GM21381 (cell line): ENCODE measurements around the gene POLR1F.
A peak's percentile ranks its signal among the peaks of the same experiment; 100 is the strongest.

ENCODE experiments used
- ATAC-seq: cut with Tn5 transposase; IDR thresholded peaks from one replicate; pipeline ENCODE4 v1.9.1; 2021; ENCODE audit warnings: mild to moderate bottlenecking, moderate library complexity; ENCODE audit not compliant: unreplicated experiment

The POLR1F gene

DNA sequence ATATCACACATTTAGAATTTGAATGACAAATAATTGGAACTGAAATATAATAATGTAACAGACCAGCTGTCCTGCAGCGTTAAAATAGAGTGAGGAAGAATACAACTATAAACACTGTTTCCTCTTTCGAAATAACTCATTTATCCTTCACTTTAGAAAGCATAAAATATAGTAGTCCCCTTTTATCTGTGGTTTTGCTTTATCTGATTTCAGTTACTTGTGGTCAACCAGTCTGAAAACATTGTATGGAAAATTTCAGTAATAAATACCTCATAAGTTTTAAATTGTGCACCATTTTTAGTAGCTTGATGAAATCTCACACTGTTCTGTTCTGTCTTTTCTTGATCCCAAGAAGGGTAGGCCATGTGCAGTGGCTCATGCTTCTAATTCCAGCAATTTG, 31.7 kb downstream of the POLR1F start:
- ATAC-seq: peak; percentile 80

DNA sequence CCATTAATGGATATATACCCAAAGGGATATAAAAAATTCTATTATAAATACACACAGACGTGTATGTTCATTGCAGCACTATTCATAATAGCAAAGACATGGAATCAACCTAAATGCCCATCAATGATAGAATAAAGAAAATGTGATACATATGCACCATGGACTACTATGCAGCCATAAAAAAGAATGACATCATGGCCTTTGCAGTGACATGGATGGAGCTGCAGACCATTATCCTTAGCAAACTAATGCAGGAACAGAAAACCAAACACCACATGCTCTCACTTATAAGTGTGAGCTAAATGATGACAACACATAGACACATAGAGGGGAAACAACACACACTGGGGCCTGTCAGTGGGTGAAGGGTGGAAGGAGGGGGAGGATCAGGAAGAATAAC, 33.0 kb downstream of the POLR1F start:
- ATAC-seq: no peak

DNA sequence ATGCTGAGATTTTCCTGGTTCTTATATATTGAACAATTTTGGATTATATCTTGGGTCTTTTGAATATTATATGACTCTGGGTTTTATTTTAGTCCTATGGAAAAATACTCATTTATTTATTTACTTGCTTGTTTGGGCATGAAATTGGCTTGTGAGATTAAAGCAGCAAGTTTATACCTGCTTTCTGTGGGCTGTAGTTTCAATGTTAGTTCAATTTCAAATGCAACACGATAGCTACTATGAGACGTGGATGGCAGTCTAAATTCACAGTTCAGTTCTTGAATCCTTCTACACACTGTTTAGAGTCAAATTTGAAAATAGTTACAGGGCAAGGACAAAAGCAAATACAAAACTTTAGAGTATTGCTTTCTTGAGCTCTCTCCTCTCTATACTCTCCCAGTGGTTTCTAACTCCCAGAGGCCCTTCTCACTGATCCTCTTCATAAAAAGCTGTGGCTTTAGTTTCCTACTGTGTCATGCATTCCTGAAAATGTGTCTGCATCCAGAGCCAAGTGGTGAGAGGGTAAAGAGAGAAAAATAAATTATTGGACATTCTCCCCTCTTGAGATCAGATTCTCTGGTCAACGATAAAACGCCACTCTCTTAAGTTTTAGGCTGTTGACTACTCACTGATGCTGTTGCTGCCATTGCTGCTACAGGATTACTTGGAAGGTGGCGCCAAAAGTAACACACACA, 34.4 kb downstream of the POLR1F start:
- ATAC-seq: no peak

DNA sequence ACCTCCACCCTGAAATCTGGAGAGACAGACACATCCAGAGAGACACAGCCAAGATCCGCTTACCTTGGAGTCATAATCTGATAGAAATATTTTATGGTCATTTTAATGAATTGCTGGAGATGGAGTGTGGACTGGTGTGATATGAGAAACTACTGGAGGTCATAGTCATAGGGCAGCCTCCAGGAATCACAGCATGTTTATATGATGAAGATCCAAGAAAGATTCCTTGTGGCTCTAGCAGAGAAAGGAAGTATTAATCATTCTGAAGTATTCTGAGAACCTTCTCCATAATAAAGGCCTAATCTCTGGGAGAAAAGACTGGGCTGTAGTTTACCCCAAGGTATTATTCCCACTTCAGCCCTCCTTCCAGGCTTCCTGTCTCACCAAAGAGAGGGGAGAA, 38.0 kb downstream of the POLR1F start:
- no peak for ATAC-seq

DNA sequence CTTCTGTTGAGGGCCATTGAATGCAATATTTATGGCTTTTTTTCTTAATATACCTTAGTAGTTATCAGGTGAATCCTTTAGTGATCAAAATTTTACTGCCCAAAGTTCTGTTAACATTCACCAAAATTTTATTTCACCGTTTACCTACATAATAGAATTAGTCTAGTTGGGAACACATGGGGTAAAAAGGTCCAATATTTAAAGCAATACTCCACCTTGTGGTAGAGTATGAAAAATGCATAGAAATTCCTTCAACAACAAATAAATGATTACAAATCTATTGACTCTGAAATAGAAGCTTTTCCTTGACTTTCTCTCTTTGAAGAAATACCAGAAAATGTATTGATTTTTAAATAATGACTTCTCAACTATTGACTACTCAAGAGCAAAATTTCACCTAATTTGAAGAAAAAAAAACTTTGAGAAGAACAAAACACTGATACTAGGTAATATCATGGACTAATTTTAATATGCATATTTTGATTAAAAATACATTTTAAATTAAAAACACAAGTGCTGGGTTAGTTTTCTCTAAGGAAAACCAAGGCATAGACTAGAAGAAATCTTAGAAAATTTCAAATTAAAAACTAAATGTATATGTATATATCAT, 43.3 kb downstream of the POLR1F start:
- ATAC-seq: peak; percentile 44

DNA sequence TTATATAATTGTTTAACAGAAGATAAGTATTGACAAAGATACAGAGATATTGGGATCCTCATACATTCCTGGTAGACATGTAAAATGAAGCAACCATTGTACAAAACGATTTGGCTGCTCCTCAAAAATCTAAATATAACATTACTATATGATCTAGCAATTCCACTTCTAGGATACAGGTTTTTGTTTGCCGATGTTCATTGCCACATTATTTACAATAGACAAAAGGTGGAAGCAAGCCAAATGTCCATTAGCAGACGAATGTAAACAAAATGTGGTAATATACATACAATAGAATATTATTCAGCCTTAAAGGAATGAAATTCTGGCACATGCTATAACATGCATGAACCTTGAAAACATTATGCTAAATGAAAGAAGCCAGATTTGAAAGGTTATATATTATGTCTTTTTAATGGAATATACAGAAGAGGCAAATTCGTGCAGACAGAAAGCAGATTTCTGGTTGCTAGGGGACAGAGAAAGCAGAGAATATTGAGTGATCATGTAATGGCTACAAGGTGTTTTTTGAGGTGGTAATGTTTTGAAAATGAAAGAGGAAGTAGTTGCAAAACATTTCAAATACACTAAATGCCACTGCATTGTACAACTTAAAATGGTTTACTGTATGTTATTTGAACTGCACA, 44.9 kb downstream of the POLR1F start:
- peak; percentile 91 for ATAC-seq

DNA sequence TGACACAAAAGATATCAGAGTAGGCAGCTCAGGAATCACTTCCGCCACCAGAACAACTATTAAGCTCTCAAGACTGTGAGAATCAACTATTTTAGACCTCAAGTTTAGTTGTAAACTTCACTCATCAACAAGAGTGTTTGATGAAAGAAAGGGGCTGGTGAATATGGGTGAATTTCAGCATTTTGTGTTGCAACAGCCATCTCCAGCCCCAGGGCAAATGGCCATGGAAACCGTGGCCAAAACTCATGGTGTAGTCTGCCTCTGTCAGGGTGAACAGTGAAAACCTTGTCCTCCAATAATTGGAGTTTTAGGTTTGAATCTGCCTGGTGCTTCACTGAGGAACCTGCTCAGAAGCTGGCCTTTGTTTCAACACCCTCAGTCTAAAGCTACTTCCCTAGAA, 60.0 kb downstream of the POLR1F start:
- ATAC-seq: no peak
